ENCODE data around the gene C2orf42. TPM values are rescaled to one million over a fixed set of nuclear protein-coding genes. Genes with fewer than 3 reads are reported as not detected.

The C2orf42 gene
- total and polyA plus RNA-seq, 10 of the 15 experiments (the other 5 are each of a cell fraction or from before 2014, with no cell fraction given), result 5.5 to 19.8 (median 11.5) TPM

DNA sequence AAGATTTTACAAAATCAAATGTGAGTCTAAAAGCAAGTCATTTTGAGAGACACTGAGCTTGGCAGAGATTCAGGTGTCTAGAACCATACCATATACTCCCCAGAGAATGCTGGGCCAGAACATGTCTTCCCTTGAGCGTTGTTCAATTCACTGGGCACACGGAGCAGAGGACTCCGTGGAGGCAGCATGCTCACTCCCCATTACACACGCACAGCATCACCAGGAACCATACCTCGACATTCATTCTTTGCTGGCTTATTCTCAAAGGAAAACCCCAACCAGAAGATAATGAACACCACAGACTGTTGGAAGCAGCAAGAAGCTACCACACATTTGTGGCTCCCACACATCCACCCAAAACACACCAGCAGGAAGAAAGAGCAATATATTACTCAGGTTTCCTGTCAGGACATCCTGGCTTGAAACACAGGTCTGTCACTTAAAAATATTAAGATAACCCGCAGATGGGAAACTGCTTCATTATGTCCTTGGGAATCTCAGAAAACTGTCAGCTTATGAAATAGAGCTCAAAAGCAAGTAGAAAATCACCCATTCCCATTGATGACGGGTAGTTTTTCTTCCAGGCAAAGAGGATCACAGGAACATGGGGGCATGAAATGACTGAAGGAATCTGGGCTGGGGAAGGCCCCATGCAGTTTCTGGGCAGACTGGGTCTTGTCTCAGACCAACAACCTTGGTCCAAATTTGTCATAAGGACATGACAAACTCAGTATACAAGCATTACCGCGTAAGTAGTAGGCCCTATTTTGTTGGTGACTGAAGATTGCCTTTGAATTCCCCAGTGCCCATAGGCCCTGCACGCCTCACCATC lies 57.1 kb downstream of the C2orf42 start (continued):
- TF ChIP-seq TCF3 (IDR thresholded peaks at IDR 0.05; ENCODE audit: borderline replicate concordance, insufficient read depth, low read depth, low read length) (peak; percentile 22; the same call in 1 of the 2 replicates), SMC3 (IDR thresholded peaks at IDR 0.05; ENCODE audit: borderline replicate concordance, low read length) (no peak), BACH1 (IDR thresholded peaks at IDR 0.05; ENCODE audit: borderline replicate concordance) (peak; percentile 51; the same call in 1 of the 2 replicates), RB1 (IDR thresholded peaks at IDR 0.05; ENCODE audit: borderline replicate concordance) (no peak), SP1 (IDR thresholded peaks at IDR 0.05; ENCODE audit: low read depth, low read length) (peak; percentile 20), ZBTB11 (CRISPR knock-in tag; IDR thresholded peaks at IDR 0.05) (no peak), CTCF (IDR thresholded peaks at IDR 0.05 in 2 of 3, conservative IDR thresholded peaks at IDR 0.05 in 1 of 3; ENCODE audit: control insufficient read depth in 2 of 3, extremely low read depth in 1 of 3, insufficient read depth in 1 of 3, low read depth in 3 of 3, low read length in 3 of 3) (no peak), PAX8 (IDR thresholded peaks at IDR 0.05) (no peak), ZNF274 (IDR thresholded peaks at IDR 0.05; ENCODE audit: insufficient read depth, insufficient read length) (no peak), RAD51 (IDR thresholded peaks at IDR 0.05) (no peak), ATF7 (IDR thresholded peaks at IDR 0.05; ENCODE audit: low read depth) (no peak)
- TF ChIP-seq, protein P1, sequence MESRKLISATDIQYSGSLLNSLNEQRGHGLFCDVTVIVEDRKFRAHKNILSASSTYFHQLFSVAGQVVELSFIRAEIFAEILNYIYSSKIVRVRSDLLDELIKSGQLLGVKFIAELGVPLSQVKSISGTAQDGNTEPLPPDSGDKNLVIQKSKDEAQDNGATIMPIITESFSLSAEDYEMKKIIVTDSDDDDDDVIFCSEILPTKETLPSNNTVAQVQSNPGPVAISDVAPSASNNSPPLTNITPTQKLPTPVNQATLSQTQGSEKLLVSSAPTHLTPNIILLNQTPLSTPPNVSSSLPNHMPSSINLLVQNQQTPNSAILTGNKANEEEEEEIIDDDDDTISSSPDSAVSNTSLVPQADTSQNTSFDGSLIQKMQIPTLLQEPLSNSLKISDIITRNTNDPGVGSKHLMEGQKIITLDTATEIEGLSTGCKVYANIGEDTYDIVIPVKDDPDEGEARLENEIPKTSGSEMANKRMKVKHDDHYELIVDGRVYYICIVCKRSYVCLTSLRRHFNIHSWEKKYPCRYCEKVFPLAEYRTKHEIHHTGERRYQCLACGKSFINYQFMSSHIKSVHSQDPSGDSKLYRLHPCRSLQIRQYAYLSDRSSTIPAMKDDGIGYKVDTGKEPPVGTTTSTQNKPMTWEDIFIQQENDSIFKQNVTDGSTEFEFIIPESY (IDR thresholded peaks at IDR 0.05), result no peak
- TF ChIP-seq, protein P2, sequence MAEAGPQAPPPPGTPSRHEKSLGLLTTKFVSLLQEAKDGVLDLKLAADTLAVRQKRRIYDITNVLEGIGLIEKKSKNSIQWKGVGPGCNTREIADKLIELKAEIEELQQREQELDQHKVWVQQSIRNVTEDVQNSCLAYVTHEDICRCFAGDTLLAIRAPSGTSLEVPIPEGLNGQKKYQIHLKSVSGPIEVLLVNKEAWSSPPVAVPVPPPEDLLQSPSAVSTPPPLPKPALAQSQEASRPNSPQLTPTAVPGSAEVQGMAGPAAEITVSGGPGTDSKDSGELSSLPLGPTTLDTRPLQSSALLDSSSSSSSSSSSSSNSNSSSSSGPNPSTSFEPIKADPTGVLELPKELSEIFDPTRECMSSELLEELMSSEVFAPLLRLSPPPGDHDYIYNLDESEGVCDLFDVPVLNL (IDR thresholded peaks at IDR 0.05; ENCODE audit: low read depth, low read length), result no peak
- TF ChIP-seq, protein P3, sequence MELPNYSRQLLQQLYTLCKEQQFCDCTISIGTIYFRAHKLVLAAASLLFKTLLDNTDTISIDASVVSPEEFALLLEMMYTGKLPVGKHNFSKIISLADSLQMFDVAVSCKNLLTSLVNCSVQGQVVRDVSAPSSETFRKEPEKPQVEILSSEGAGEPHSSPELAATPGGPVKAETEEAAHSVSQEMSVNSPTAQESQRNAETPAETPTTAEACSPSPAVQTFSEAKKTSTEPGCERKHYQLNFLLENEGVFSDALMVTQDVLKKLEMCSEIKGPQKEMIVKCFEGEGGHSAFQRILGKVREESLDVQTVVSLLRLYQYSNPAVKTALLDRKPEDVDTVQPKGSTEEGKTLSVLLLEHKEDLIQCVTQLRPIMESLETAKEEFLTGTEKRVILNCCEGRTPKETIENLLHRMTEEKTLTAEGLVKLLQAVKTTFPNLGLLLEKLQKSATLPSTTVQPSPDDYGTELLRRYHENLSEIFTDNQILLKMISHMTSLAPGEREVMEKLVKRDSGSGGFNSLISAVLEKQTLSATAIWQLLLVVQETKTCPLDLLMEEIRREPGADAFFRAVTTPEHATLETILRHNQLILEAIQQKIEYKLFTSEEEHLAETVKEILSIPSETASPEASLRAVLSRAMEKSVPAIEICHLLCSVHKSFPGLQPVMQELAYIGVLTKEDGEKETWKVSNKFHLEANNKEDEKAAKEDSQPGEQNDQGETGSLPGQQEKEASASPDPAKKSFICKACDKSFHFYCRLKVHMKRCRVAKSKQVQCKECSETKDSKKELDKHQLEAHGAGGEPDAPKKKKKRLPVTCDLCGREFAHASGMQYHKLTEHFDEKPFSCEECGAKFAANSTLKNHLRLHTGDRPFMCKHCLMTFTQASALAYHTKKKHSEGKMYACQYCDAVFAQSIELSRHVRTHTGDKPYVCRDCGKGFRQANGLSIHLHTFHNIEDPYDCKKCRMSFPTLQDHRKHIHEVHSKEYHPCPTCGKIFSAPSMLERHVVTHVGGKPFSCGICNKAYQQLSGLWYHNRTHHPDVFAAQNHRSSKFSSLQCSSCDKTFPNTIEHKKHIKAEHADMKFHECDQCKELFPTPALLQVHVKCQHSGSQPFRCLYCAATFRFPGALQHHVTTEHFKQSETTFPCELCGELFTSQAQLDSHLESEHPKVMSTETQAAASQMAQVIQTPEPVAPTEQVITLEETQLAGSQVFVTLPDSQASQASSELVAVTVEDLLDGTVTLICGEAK (IDR thresholded peaks at IDR 0.05; ENCODE audit: borderline replicate concordance), result no peak
